Upper lobe of left lung (tissue), 4 donors: Measurements from ENCODE around the gene VSTM4.

Source experiments
- EP300 ChIP-seq, 4 donors: sonication (generic); formaldehyde crosslinking; IDR thresholded peaks; one replicate each; pipeline ENCODE4 v1.5.1; 2017; ENCODE audit warnings: antibody characterized with exemption in 4 of 4, control low read depth in 2 of 4
- POLR2A ChIP-seq, 4 donors: fragments of 450-650 bp; IDR thresholded peaks; one replicate each; pipeline ENCODE4 v1.5.1; 2016 to 2017; ENCODE audit warnings: antibody characterized with exemption in 4 of 4, mild to moderate bottlenecking in 2 of 4
- POLR2AphosphoS5 ChIP-seq, 2 donors: sonication (generic); formaldehyde crosslinking; IDR thresholded peaks; one replicate each; pipeline ENCODE4 v1.5.1; 2017; ENCODE audit warnings: antibody characterized with exemption in 2 of 2
- TF ChIP-seq, protein P1 (sequence below), 6 experiments: fragments of 450-650 bp in 4 of 6; fragments of 200-600 bp in 2 of 6; sonication (generic) in 2 of 6; IDR thresholded peaks; one replicate each; pipeline ENCODE4 v1.5.1; 2016 to 2019; ENCODE audit warnings: antibody characterized with exemption in 6 of 6

DNA sequence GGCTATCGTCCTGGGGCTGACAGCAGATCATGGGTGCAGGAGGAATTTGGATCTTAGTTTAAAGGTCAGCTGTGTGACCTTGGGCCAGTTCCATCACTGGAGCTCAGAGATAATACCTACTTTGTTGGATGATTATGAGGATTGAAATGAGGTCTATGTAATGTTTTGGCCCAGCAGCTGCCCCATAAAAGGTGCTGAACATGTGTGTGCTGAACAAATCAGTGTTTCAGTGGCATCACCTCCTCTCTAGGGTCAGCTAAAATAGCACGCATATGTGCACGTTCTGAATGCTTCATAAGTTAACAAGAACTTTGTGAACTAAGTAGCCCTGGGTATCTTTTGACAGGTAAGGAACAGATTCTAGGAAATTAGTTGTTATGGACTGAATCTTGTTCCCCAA lies 90.8 kb downstream of the VSTM4 start:
- no peak for TF ChIP-seq POLR2A (IDR thresholded peaks at IDR 0.05)
- TF ChIP-seq, protein P1, sequence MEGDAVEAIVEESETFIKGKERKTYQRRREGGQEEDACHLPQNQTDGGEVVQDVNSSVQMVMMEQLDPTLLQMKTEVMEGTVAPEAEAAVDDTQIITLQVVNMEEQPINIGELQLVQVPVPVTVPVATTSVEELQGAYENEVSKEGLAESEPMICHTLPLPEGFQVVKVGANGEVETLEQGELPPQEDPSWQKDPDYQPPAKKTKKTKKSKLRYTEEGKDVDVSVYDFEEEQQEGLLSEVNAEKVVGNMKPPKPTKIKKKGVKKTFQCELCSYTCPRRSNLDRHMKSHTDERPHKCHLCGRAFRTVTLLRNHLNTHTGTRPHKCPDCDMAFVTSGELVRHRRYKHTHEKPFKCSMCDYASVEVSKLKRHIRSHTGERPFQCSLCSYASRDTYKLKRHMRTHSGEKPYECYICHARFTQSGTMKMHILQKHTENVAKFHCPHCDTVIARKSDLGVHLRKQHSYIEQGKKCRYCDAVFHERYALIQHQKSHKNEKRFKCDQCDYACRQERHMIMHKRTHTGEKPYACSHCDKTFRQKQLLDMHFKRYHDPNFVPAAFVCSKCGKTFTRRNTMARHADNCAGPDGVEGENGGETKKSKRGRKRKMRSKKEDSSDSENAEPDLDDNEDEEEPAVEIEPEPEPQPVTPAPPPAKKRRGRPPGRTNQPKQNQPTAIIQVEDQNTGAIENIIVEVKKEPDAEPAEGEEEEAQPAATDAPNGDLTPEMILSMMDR (IDR thresholded peaks at IDR 0.05): no peak
- TF ChIP-seq POLR2AphosphoS5 (IDR thresholded peaks at IDR 0.05): no peak
- no peak for TF ChIP-seq EP300 (IDR thresholded peaks at IDR 0.05)
